HG02943 (cell line): ENCODE results near the gene PMVK.

Experiments
- ATAC-seq: cut with Tn5 transposase; IDR thresholded peaks from one replicate; pipeline ENCODE4 v1.9.1; 2021; ENCODE audit warnings: mild to moderate bottlenecking, low read depth, moderate library complexity; ENCODE audit not compliant: unreplicated experiment

Gene PMVK

GRCh38 chr1:154883919-154884868 lies 52.3 kb downstream of the PMVK start:
- ATAC-seq, result no peak

- ATAC-seq, result no peak
Observed at GRCh38 chr1:154881820-154882535, 54.5 kb downstream of the PMVK start.

- no peak for ATAC-seq
Observed at GRCh38 chr1:154880671-154881070, 55.8 kb downstream of the PMVK start.

GRCh38 chr1:154879038-154879421 lies 57.5 kb downstream of the PMVK start:
- ATAC-seq, result no peak

DNA sequence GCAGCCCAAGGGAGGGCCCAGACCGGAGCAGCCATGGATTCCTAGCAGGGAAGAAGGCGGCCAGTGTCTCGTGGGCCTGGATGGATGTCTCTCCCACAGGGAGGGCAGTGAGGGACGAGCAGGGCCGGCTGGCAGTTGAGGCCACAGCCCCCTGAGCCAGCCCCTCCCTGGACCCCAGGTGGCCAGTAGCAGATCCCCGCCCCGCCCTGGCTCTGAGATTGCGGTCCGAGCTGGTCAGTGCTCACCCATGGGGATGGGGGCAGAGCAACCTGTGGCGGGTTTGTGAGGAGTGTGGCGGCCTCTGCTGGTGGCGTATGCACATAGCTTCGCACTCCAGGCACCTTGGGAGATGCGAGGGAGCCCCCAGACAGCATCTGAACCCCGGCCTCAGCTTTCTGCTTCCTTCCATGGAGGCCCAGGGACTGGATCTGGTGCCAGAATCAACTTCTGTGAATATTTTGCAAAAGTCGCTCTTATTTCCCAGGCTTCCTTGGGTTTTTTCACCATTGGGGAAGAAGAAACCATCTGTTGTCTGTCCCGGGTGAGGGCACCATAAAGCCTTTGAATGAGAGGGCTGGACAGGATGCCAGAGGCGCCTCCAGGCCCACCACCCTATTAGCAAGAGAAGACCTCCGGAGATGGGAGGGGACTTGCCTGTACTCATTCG lies 58.0 kb downstream of the PMVK start:
- no peak for ATAC-seq

DNA sequence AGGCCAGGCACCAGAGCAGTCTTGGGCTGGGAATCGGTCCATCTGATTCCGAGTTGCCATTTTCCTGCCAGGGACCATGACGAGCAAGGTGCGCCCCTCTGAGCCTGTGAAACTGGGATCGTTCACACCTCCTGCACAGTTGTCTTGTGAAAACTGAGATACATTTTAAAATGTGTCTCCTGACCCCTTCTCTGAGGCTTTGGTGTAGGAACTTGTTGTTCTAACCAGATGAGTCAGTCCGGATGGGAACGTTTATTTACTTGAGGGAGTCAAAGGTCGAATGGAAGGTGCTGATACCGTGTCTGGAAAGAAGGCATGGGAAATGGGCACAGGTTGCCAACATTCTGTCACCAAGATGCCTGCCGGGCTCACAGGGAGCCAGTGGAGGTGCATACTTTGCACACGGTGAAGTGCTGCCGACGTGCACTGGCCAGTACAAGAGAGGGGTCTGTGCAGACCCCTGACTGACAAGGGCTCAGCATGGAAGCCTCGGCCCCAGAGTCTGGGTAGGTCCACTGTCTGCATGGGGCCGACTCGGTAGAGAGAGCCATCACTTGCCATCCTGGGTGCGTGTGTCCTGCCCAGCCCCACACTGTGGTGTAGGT lies 59.0 kb downstream of the PMVK start:
- ATAC-seq, result no peak

DNA sequence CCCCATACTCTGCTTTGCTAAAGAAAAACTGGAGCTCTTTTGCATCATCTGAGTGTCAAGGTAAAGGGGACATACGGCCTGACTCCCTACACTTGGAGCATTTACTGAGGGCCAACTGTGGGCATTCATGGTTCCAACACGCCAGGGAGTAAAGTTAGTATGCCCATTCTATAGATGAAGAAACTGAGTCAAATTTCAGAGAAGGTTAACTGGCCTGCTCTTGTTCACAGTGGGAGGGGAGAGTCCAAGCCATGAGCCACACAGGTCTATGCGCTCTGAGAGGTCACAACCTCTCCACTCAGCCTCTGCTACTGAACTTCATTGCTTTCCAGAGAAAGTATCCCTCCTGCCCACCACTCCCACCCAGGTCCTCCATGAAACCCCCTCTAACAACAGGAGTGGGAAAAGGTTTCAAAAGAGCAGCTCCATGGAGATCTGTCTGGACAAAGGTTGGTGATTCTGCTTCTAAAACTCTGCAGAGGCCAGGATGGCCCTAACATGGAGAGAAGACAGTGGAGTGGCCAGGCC lies 59.6 kb downstream of the PMVK start:
- ATAC-seq, result no peak
